OCI-LY1 (cell line): ENCODE results near the gene GNAI1.

Source experiments
- EZH2 ChIP-seq: fragments of 200-600 bp; sonication (generic), shearing (Covaris generic); IDR thresholded peaks from 2 replicates; pipeline ENCODE4 v1.8.0; 2017; ENCODE audit warnings: borderline replicate concordance, mixed run types, mild to moderate bottlenecking, antibody characterized with exemption, low read length, moderate library complexity, mixed read lengths
- TF ChIP-seq, protein P1 (sequence below): fragments of 200-600 bp; sonication (generic), shearing (Covaris generic); IDR thresholded peaks from 2 replicates; pipeline ENCODE4 v1.5.1; 2017; ENCODE audit warnings: mild to moderate bottlenecking, antibody characterized with exemption, low read length, moderate library complexity, mixed read lengths

DNA sequence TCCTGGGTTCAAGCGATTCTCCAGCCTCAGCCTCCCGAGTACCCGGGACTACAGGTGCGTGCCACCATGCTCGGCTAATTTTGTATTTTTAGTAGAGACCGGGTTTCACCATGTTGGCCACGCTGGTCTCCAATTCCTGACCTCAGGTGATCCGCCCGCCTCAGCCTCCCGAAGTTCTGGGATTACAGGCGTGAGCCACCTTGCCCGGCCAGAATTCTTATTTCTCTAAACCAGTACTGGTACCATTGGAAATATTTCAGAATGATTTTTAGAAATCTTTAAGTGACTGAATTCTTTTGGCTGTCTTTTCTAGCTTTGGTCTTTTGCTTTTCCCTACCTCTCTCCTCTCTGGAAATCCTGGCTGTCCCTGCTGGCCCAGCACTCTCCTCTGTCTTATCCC, 2.8 kb downstream of the GNAI1 start:
- TF ChIP-seq, protein P1, sequence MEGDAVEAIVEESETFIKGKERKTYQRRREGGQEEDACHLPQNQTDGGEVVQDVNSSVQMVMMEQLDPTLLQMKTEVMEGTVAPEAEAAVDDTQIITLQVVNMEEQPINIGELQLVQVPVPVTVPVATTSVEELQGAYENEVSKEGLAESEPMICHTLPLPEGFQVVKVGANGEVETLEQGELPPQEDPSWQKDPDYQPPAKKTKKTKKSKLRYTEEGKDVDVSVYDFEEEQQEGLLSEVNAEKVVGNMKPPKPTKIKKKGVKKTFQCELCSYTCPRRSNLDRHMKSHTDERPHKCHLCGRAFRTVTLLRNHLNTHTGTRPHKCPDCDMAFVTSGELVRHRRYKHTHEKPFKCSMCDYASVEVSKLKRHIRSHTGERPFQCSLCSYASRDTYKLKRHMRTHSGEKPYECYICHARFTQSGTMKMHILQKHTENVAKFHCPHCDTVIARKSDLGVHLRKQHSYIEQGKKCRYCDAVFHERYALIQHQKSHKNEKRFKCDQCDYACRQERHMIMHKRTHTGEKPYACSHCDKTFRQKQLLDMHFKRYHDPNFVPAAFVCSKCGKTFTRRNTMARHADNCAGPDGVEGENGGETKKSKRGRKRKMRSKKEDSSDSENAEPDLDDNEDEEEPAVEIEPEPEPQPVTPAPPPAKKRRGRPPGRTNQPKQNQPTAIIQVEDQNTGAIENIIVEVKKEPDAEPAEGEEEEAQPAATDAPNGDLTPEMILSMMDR: no peak
- no peak for TF ChIP-seq EZH2
